ENCODE data around the gene PTPRG. TPM values are rescaled to one million over a fixed set of nuclear protein-coding genes. Genes with fewer than 3 reads are reported as not detected.
A peak's percentile ranks its signal among the peaks of the same experiment; 100 is the strongest.

Gene PTPRG
- total and polyA plus RNA-seq, 10 of the 15 experiments (the other 5 are each of a cell fraction or from before 2014, with no cell fraction given): 0.29 to 20.7 (median 1.4) TPM

- Histone ChIP-seq H3K4me3 (no peak overlapping the region), H3K4me1 (ENCODE audit: control insufficient read depth, insufficient read depth, low read length) (no peaks in the 10 kb centered on the region), H3K27ac (ENCODE audit: control insufficient read depth, insufficient read depth) (no peak overlapping the region), H3K27me3 (replicated peaks in 1 of 2; ENCODE audit: control insufficient read depth in 2 of 2, insufficient read depth in 2 of 2, low read length in 1 of 2) (no peaks in the 10 kb centered on the region), H4K20me1 (ENCODE audit: control insufficient read depth, insufficient read depth) (no peaks in the 10 kb centered on the region), H2AFZ (ENCODE audit: control insufficient read depth, low read depth, low read length) (no peak overlapping the region), H3K9me3 (replicated peaks; ENCODE audit: control insufficient read depth, insufficient read depth, low read length) (no peaks in the 10 kb centered on the region), H3K36me3 (ENCODE audit: control insufficient read depth in 2 of 2, insufficient read depth in 2 of 2, low read length in 1 of 2) (no peaks in the 10 kb centered on the region), H3K79me2 (ENCODE audit: control insufficient read depth, insufficient read depth, low read length) (no peaks in the 10 kb centered on the region), H3K4me2 (ENCODE audit: control insufficient read depth, insufficient read depth) (no peak overlapping the region), H3K9ac (ENCODE audit: control insufficient read depth, insufficient read depth, low read length) (no peak overlapping the region)
- ChIA-PET RAD21 (ENCODE audit: unreplicated experiment) (no interaction called here), SMC1A (ENCODE audit: uncharacterized antibody, unreplicated experiment) (interaction anchor here (0.9 to 2.4 kb wide), 7 partner anchors 8 to 93 kb away, joined by 3 to 16 read pairs (median 4); no protein-coding TSS in a partner anchor), POLR2A (interaction anchor here (1.3 to 1.5 kb wide), 2 partner anchors 9 to 11 kb away, joined by 3 to 4 read pairs; no protein-coding TSS in a partner anchor), CTCF (interaction anchor here (0.6 to 1.4 kb wide), 3 partner anchors 13 to 30 kb away, joined by 3 to 6 read pairs (median 3); no protein-coding TSS in a partner anchor)
- in situ Hi-C loops (cut with MboI): no loop called here
- FAIRE-seq (no peak), DNase-seq (ENCODE audit: low read depth, low spot score) (no peak), ATAC-seq (0 out of 3 replicates have a peak, but pooled peaks have one; percentile 18)
- WGBS (ENCODE audit: insufficient coverage, insufficient replicate concordance, low lambda C conversion rate, missing lambda C conversion rate): 68% methylated on average over 4 of the region's 4 CpGs
- intact Hi-C loops (cut with micrococcal nuclease; ENCODE audit: unreplicated experiment): no loop called here
- TF ChIP-seq IKZF1 (conservative IDR thresholded peaks at IDR 0.05) (no peak), DPF2 (IDR thresholded peaks at IDR 0.05) (no peak), USF1 (IDR thresholded peaks at IDR 0.05; ENCODE audit: borderline replicate concordance, extremely low read length, insufficient read depth, low read depth, low read length) (no peak), MYB (IDR thresholded peaks at IDR 0.05; ENCODE audit: borderline replicate concordance, low read depth, low read length) (no peak), CREB1 (IDR thresholded peaks at IDR 0.05; ENCODE audit: low read depth) (no peak), YBX1 (IDR thresholded peaks at IDR 0.05) (no peak), POLR2A (IDR thresholded peaks at IDR 0.05; ENCODE audit: low read depth, low read length) (no peak), CTCF (IDR thresholded peaks at IDR 0.05 in 2 of 3, conservative IDR thresholded peaks at IDR 0.05 in 1 of 3; ENCODE audit: control insufficient read depth in 2 of 3, extremely low read depth in 1 of 3, insufficient read depth in 1 of 3, low read depth in 3 of 3, low read length in 3 of 3) (no peak), JUND (IDR thresholded peaks at IDR 0.05; ENCODE audit: low read depth, low read length) (no peak), NRF1 (conservative IDR thresholded peaks at IDR 0.05; ENCODE audit: low read depth, low read length) (no peak), ZBTB33 (IDR thresholded peaks at IDR 0.05) (no peak), SP1 (IDR thresholded peaks at IDR 0.05; ENCODE audit: low read depth, low read length) (no peak), E2F4 (IDR thresholded peaks at IDR 0.05; ENCODE audit: low read depth, low read length) (no peak), SUZ12 (IDR thresholded peaks at IDR 0.05; ENCODE audit: unreplicated experiment) (no peak), JUNB (IDR thresholded peaks at IDR 0.05) (no peak)
- BruUV-seq (replicated peaks): no TSS peak
These were observed 96.3 kb downstream of the PTPRG start for GRCh38 chr3:61657689-61658088.
